Testis (tissue), 3 donors: ENCODE measurements around the gene ANKLE1. TPM values are rescaled to one million over a fixed set of nuclear protein-coding genes. Genes with fewer than 3 reads are reported as not detected.

ENCODE experiments used
- DNase-seq: peaks from one replicate; pipeline ENCODE4 v3.0.0-alpha.2; 2019
- H3K27ac ChIP-seq, 2 donors: fragments of 200-600 bp; sonication (generic); one replicate each; pipeline ENCODE4 v1.5.1; 2019
- H3K27me3 ChIP-seq: fragments of 200-600 bp; sonication (generic); one replicate; pipeline ENCODE4 v1.5.1; 2019
- H3K36me3 ChIP-seq: fragments of 200-600 bp; sonication (generic); one replicate; pipeline ENCODE4 v1.5.1; 2017; ENCODE audit warnings: low read depth; ENCODE audit errors: missing control alignments
- H3K4me1 ChIP-seq: fragments of 200-600 bp; sonication (generic); one replicate; pipeline ENCODE4 v1.5.1; 2019
- H3K4me3 ChIP-seq, 2 donors: fragments of 200-600 bp; sonication (generic); one replicate each; pipeline ENCODE4 v1.5.1; 2017 to 2019
- H3K9me3 ChIP-seq: fragments of 200-600 bp; sonication (generic); one replicate; pipeline ENCODE4 v1.5.1; 2017
- CTCF ChIP-seq, 3 experiments: fragments of 450-650 bp in 2 of 3; fragments of 200-600 bp in 1 of 3; sonication (generic) in 1 of 3; IDR thresholded peaks; one replicate each; pipeline ENCODE4 v1.5.1; 2016 to 2019; ENCODE audit warnings: antibody characterized with exemption in 3 of 3, mild to moderate bottlenecking in 2 of 3, moderate library complexity in 1 of 3
- POLR2A ChIP-seq: fragments of 450-650 bp; IDR thresholded peaks from one replicate; pipeline ENCODE4 v1.6.1; 2017; ENCODE audit warnings: antibody characterized with exemption, mild to moderate bottlenecking, moderate library complexity
- WGBS, 2 donors: methylation state at CpG; one replicate each; pipeline ENCODE4 v1.1.5; 2018; 5-methylcytosine and 5-hydroxymethylcytosine counted together
- intact Hi-C: fragments of 100-400 bp; cut with DNase I; formaldehyde crosslinking; loops from one replicate; pipeline ENCODE4 v1.15.1; 2023; ENCODE audit warnings: low total_unique reads
- polyA plus RNA-seq: library from polyadenylated mRNA; stranded (reverse); fragments of 350-450 nt; fragmentation: Illumina TruSeq; extraction: RNeasy Lipid Tissue Mini Kit (QIAGEN cat#74804); gene quantifications from one replicate; pipeline ENCODE4 v1.2.3, GENCODE V29; 2014; ENCODE audit warnings: low read depth, low replicate concordance; ENCODE audit not compliant: insufficient read depth
- total RNA-seq, 2 donors: library from RNA; depleted of rRNA; stranded (reverse); fragments of >200 nt; gene quantifications; one replicate each; pipeline ENCODE4 v1.2.3, GENCODE V29; 2016

The ANKLE1 gene
- total and polyA plus RNA-seq, 3 donors from 2014 or later: 0.45 to 5.3 (median 3.1) TPM

GRCh38 chr19:17305216-17305516 is 23.5 kb downstream of the ANKLE1 start:
- Histone ChIP-seq H3K27me3 (no peaks in the 10 kb centered on the region), H3K9me3 (no peaks in the 10 kb centered on the region), H3K36me3 (no peaks in the 10 kb centered on the region), H3K4me1 (peaks cover 39% of the 10 kb centered on the region), H3K4me3 (peak overlapping the region; percentile 67 to 77), H3K27ac (peak overlapping the region in 1 of 2 donors; percentile 84)
- TF ChIP-seq CTCF (IDR thresholded peaks at IDR 0.05) (no peak), POLR2A (no peak)
- intact Hi-C loops: no loop called here
- 0 to 1% methylated on average over 5 to 7 of the region's 7 CpGs for WGBS, 2 donors
- DNase-seq: no peak

GRCh38 chr19:17305517-17306284 is 24.0 kb downstream of the ANKLE1 start, which contains the start of gene MRPL34:
MRPL34 (plus strand) TSS chr19:17305872; CDS start chr19:17305893, 21 bp downstream.
- WGBS, 2 donors: 0% methylated on average over 13 to 54 of the region's 55 CpGs
- TF ChIP-seq CTCF (IDR thresholded peaks at IDR 0.05) (peak; percentile 56 to 91 (median 78)), POLR2A (no peak)
- peak within 1 kb of the TSS; percentile 81 to 84 for H3K27ac ChIP-seq
- peak within 1 kb of the TSS; percentile 67 to 77 for H3K4me3 ChIP-seq
- H3K27me3 ChIP-seq: no peaks in the 10 kb centered on the region
- no peaks in the 10 kb centered on the region for H3K9me3 ChIP-seq
- DNase-seq: peak; percentile 97
- H3K36me3 ChIP-seq: no peaks in the 10 kb centered on the region
- H3K4me1 ChIP-seq: peaks cover 44% of the 10 kb centered on the region
- intact Hi-C loops: no loop called here

GRCh38 chr19:17306285-17306714 is 24.6 kb downstream of the ANKLE1 start:
- no peak for DNase-seq
- Histone ChIP-seq H3K27me3 (no peaks in the 10 kb centered on the region), H3K4me1 (peaks cover 42% of the 10 kb centered on the region), H3K36me3 (no peaks in the 10 kb centered on the region), H3K9me3 (no peaks in the 10 kb centered on the region), H3K4me3 (peak overlapping the region; percentile 67 to 77), H3K27ac (peak overlapping the region; percentile 81 to 84)
- WGBS, 2 donors: 5% methylated on average over 28 of the region's 28 CpGs
- no peak for TF ChIP-seq CTCF (IDR thresholded peaks at IDR 0.05)
- TF ChIP-seq POLR2A: no peak
- intact Hi-C loops: no loop called here

- H3K9me3 ChIP-seq: no peaks in the 10 kb centered on the region
- peaks cover 44% of the 10 kb centered on the region for H3K4me1 ChIP-seq
- intact Hi-C loops: no loop called here
- no peaks in the 10 kb centered on the region for H3K36me3 ChIP-seq
- no peaks in the 10 kb centered on the region for H3K27me3 ChIP-seq
- no peak overlapping the region for H3K27ac ChIP-seq
- 65 to 69% methylated on average over 8 of the region's 8 CpGs for WGBS, 2 donors
- no peak for DNase-seq
- no peak for TF ChIP-seq POLR2A
- H3K4me3 ChIP-seq: no peak overlapping the region
These were observed 26.2 kb downstream of the ANKLE1 start for GRCh38 chr19:17307876-17308377.

GRCh38 chr19:17309198-17309964 is 27.7 kb downstream of the ANKLE1 start, which contains the start of gene DDA1:
DDA1 (plus strand) TSS chr19:17309563; CDS start chr19:17309655, 92 bp downstream.
- peak within 1 kb of the TSS; percentile 64 to 74 for H3K27ac ChIP-seq
- peak; percentile 100 for DNase-seq
- TF ChIP-seq POLR2A: no peak
- intact Hi-C loops: no loop called here
- H3K27me3 ChIP-seq: no peaks in the 10 kb centered on the region
- peak within 1 kb of the TSS; percentile 79 to 98 for H3K4me3 ChIP-seq
- no peaks in the 10 kb centered on the region for H3K9me3 ChIP-seq
- no peaks in the 10 kb centered on the region for H3K36me3 ChIP-seq
- peaks cover 34% of the 10 kb centered on the region for H3K4me1 ChIP-seq
- WGBS, 2 donors: 0 to 1% methylated on average over 24 to 46 of the region's 46 CpGs
